Activated naive CD4-positive, alpha-beta T cell treated with anti-CD3 and anti-CD28 coated beads, Interleukin-2, amount 50 U/mL, for 72 hours (primary cell): ENCODE results near the gene PREX1. TPM values are rescaled to one million over a fixed set of nuclear protein-coding genes. Genes with fewer than 3 reads are reported as not detected.

Experiments used
- ATAC-seq, 2 donors: fragments of 150-1000 bp; cut with Tn5 transposase; 2 replicates each; pipeline ENCODE4 v1.10.0; 2021; ENCODE audit warnings: mild to moderate bottlenecking in 2 of 2, moderate library complexity in 2 of 2
- DNase-seq, 2 donors: peaks; one replicate each; pipeline ENCODE4 v3.0.0; 2021 to 2022; ENCODE audit warnings: low spot score in 2 of 2
- H3K27ac Mint-ChIP-seq, 2 donors: one replicate each; pipeline ENCODE4 v1.8.0; 2022; ENCODE audit warnings: mild to moderate bottlenecking in 2 of 2, mixed read lengths in 2 of 2
- H3K36me3 Mint-ChIP-seq, 2 donors: one replicate each; pipeline ENCODE4 v1.8.0; 2022; ENCODE audit warnings: mixed read lengths in 2 of 2
- H3K9me3 Mint-ChIP-seq, 2 donors: one replicate each; pipeline ENCODE4 v1.8.0; 2022; ENCODE audit warnings: mixed read lengths in 2 of 2
- total RNA-seq, 2 donors: library from RNA; stranded (reverse); gene quantifications; one replicate each; pipeline ENCODE4 v1.2.3, GENCODE V29; 2022

PREX1 gene
- total RNA-seq, 2 donors from 2014 or later = 30.6 to 51.8 TPM

- Mint-ChIP-seq H3K36me3 (no peaks in the 10 kb centered on the region), H3K27ac (peak overlapping the region in 1 of 2 donors; percentile 31), H3K9me3 (no peaks in the 10 kb centered on the region)
- ATAC-seq = peak in 1 of 2 donors; percentile 35
- DNase-seq = no peak
Observed at GRCh38 chr20:48632017-48632824, 195.6 kb downstream of the PREX1 start.

- no peak for DNase-seq
- no peak for ATAC-seq
- Mint-ChIP-seq H3K27ac (peak overlapping the region in 1 of 2 donors; percentile 36), H3K9me3 (no peaks in the 10 kb centered on the region), H3K36me3 (no peaks in the 10 kb centered on the region)
Observed at GRCh38 chr20:48631114-48632016, 196.4 kb downstream of the PREX1 start.

- no peak for DNase-seq
- H3K36me3 Mint-ChIP-seq = no peaks in the 10 kb centered on the region
- no peaks in the 10 kb centered on the region for H3K9me3 Mint-ChIP-seq
- peak overlapping the region in 1 of 2 donors; percentile 12 for H3K27ac Mint-ChIP-seq
- no peak for ATAC-seq
Observed at GRCh38 chr20:48630342-48631075, 197.3 kb downstream of the PREX1 start.

- H3K9me3 Mint-ChIP-seq = no peaks in the 10 kb centered on the region
- no peaks in the 10 kb centered on the region for H3K36me3 Mint-ChIP-seq
- ATAC-seq (no peak), DNase-seq (no peak)
- peak overlapping the region; percentile 12 to 41 for H3K27ac Mint-ChIP-seq
Observed at GRCh38 chr20:48629960-48630315, 197.9 kb downstream of the PREX1 start.

- Mint-ChIP-seq H3K27ac (peak overlapping the region in 1 of 2 donors; percentile 46), H3K36me3 (no peaks in the 10 kb centered on the region), H3K9me3 (no peaks in the 10 kb centered on the region)
- ATAC-seq (no peak), DNase-seq (no peak)
Observed at GRCh38 chr20:48629069-48629959, 198.5 kb downstream of the PREX1 start.

- DNase-seq (no peak), ATAC-seq (no peak)
- H3K27ac Mint-ChIP-seq = no peak overlapping the region
- no peaks in the 10 kb centered on the region for H3K36me3 Mint-ChIP-seq
- no peaks in the 10 kb centered on the region for H3K9me3 Mint-ChIP-seq
Observed at GRCh38 chr20:48627737-48628128, 200.1 kb downstream of the PREX1 start.

- no peaks in the 10 kb centered on the region for H3K36me3 Mint-ChIP-seq
- ATAC-seq (peak in 1 of 2 donors; percentile 54), DNase-seq (no peak)
- H3K9me3 Mint-ChIP-seq = no peaks in the 10 kb centered on the region
- H3K27ac Mint-ChIP-seq = peak overlapping the region; percentile 32 to 61
Observed at GRCh38 chr20:48626938-48627736, 200.7 kb downstream of the PREX1 start.

GRCh38 chr20:48626226-48626937 lies 201.4 kb downstream of the PREX1 start:
- peak overlapping the region; percentile 32 to 61 for H3K27ac Mint-ChIP-seq

GRCh38 chr20:48625136-48625900 lies 202.5 kb downstream of the PREX1 start:
- DNase-seq = no peak
- H3K36me3 Mint-ChIP-seq = no peaks in the 10 kb centered on the region
- ATAC-seq = no peak
- no peak overlapping the region for H3K27ac Mint-ChIP-seq
- no peaks in the 10 kb centered on the region for H3K9me3 Mint-ChIP-seq

More at GRCh38 chr20:48626226-48626937, 201.4 kb downstream of the PREX1 start:
- ATAC-seq (peak; percentile 16 to 21), DNase-seq (no peak)
- no peaks in the 10 kb centered on the region for H3K36me3 Mint-ChIP-seq
- H3K9me3 Mint-ChIP-seq = no peaks in the 10 kb centered on the region

- no peak overlapping the region for H3K27ac Mint-ChIP-seq
- no peaks in the 10 kb centered on the region for H3K36me3 Mint-ChIP-seq
- DNase-seq (no peak), ATAC-seq (no peak)
- no peaks in the 10 kb centered on the region for H3K9me3 Mint-ChIP-seq
Observed at GRCh38 chr20:48624315-48625020, 203.3 kb downstream of the PREX1 start.

- Mint-ChIP-seq H3K27ac (no peak overlapping the region), H3K36me3 (no peaks in the 10 kb centered on the region), H3K9me3 (no peaks in the 10 kb centered on the region)
- ATAC-seq = no peak
- no peak for DNase-seq
Observed at GRCh38 chr20:48623906-48624265, 203.9 kb downstream of the PREX1 start.

GRCh38 chr20:48623176-48623905 lies 204.5 kb downstream of the PREX1 start:
- Mint-ChIP-seq H3K27ac (no peak overlapping the region), H3K9me3 (no peaks in the 10 kb centered on the region), H3K36me3 (no peaks in the 10 kb centered on the region)
- no peak for DNase-seq
- no peak for ATAC-seq

- Mint-ChIP-seq H3K27ac (no peak overlapping the region), H3K36me3 (no peaks in the 10 kb centered on the region), H3K9me3 (no peaks in the 10 kb centered on the region)
- no peak for DNase-seq
- ATAC-seq = no peak
Observed at GRCh38 chr20:48622421-48622820, 205.4 kb downstream of the PREX1 start.
